Measurements from ENCODE around the gene PIEZO2. TPM values are rescaled to one million over a fixed set of nuclear protein-coding genes. Genes with fewer than 3 reads are reported as not detected.

Gene PIEZO2
- total RNA-seq, 1 experiment from 2014 or later, result 0.11 TPM

GRCh38 chr18:10723496-10723895 lies 425.9 kb downstream of the PIEZO2 start:
- no TSS peak for BruUV-seq (replicated peaks)
- H3K4me3 ChIP-seq (ENCODE audit: low read depth, low read length), result no peak overlapping the region
- no peaks in the 10 kb centered on the region for H3K4me1 Mint-ChIP-seq (ENCODE audit: low read depth, unreplicated experiment)
- no peak for DNase-seq
- no peak overlapping the region for H3K4me3 Mint-ChIP-seq (ENCODE audit: unreplicated experiment)
- H3K27ac Mint-ChIP-seq (ENCODE audit: unreplicated experiment), result no peak overlapping the region
- CTCF ChIA-PET, result no interaction called here
- no peaks in the 10 kb centered on the region for H3K27me3 ChIP-seq (replicated peaks; ENCODE audit: control insufficient read depth, insufficient read depth, low read length)
- H3K4me1 ChIP-seq, result no peaks in the 10 kb centered on the region
- no peaks in the 10 kb centered on the region for H3K9me3 ChIP-seq
- peaks cover 20% of the 10 kb centered on the region for H3K9me3 Mint-ChIP-seq (ENCODE audit: unreplicated experiment)
- no peak for TF ChIP-seq CTCF (IDR thresholded peaks at IDR 0.05; ENCODE audit: insufficient read depth in 1 of 2, low read depth in 1 of 2, low read length in 1 of 2, severe bottlenecking in 1 of 2, unreplicated experiment in 1 of 2)
- no peaks in the 10 kb centered on the region for H3K36me3 Mint-ChIP-seq (ENCODE audit: insufficient read depth, unreplicated experiment)
- POLR2A ChIA-PET, result no interaction called here
- peaks cover 7% of the 10 kb centered on the region for H3K27me3 Mint-ChIP-seq (ENCODE audit: insufficient read depth, unreplicated experiment)
- intact Hi-C loops (cut with micrococcal nuclease; ENCODE audit: unreplicated experiment), result no loop called here
- no peaks in the 10 kb centered on the region for H3K36me3 ChIP-seq (ENCODE audit: control insufficient read depth, insufficient read depth, low read length)

- no TSS peak for BruUV-seq (replicated peaks)
- H3K4me3 ChIP-seq (ENCODE audit: low read depth, low read length), result no peak overlapping the region
- H3K9me3 ChIP-seq, result no peaks in the 10 kb centered on the region
- CTCF ChIA-PET, result no interaction called here
- peaks cover 7% of the 10 kb centered on the region for H3K27me3 Mint-ChIP-seq (ENCODE audit: insufficient read depth, unreplicated experiment)
- H3K4me1 ChIP-seq, result no peaks in the 10 kb centered on the region
- H3K9me3 Mint-ChIP-seq (ENCODE audit: unreplicated experiment), result peaks cover 10% of the 10 kb centered on the region
- POLR2A ChIA-PET, result no interaction called here
- TF ChIP-seq CTCF (IDR thresholded peaks at IDR 0.05; ENCODE audit: insufficient read depth in 1 of 2, low read depth in 1 of 2, low read length in 1 of 2, severe bottlenecking in 1 of 2, unreplicated experiment in 1 of 2), result no peak
- H3K36me3 ChIP-seq (ENCODE audit: control insufficient read depth, insufficient read depth, low read length), result no peaks in the 10 kb centered on the region
- no peak overlapping the region for H3K27ac Mint-ChIP-seq (ENCODE audit: unreplicated experiment)
- intact Hi-C loops (cut with micrococcal nuclease; ENCODE audit: unreplicated experiment), result no loop called here
- DNase-seq, result no peak
- H3K4me1 Mint-ChIP-seq (ENCODE audit: low read depth, unreplicated experiment), result peaks cover 6% of the 10 kb centered on the region
- no peak overlapping the region for H3K4me3 Mint-ChIP-seq (ENCODE audit: unreplicated experiment)
- no peaks in the 10 kb centered on the region for H3K36me3 Mint-ChIP-seq (ENCODE audit: insufficient read depth, unreplicated experiment)
- H3K27me3 ChIP-seq (replicated peaks; ENCODE audit: control insufficient read depth, insufficient read depth, low read length), result no peaks in the 10 kb centered on the region
These were observed 430.6 kb downstream of the PIEZO2 start for GRCh38 chr18:10718809-10719208.

- ChIA-PET CTCF (interaction anchor here (0.8 kb wide), 1 partner anchor 155 kb away, joined by 6 read pairs; no protein-coding TSS in a partner anchor), POLR2A (no interaction called here)
- BruUV-seq (replicated peaks), result no TSS peak
- Mint-ChIP-seq H3K27me3 (ENCODE audit: insufficient read depth, unreplicated experiment) (peaks cover 5% of the 10 kb centered on the region), H3K27ac (ENCODE audit: unreplicated experiment) (no peak overlapping the region), H3K36me3 (ENCODE audit: insufficient read depth, unreplicated experiment) (no peaks in the 10 kb centered on the region), H3K4me1 (ENCODE audit: low read depth, unreplicated experiment) (peaks cover 13% of the 10 kb centered on the region), H3K9me3 (ENCODE audit: unreplicated experiment) (no peaks in the 10 kb centered on the region), H3K4me3 (ENCODE audit: unreplicated experiment) (no peak overlapping the region)
- DNase-seq, result no peak
- Histone ChIP-seq H3K36me3 (ENCODE audit: control insufficient read depth, insufficient read depth, low read length) (no peaks in the 10 kb centered on the region), H3K4me3 (ENCODE audit: low read depth, low read length) (no peak overlapping the region), H3K27me3 (replicated peaks; ENCODE audit: control insufficient read depth, insufficient read depth, low read length) (no peaks in the 10 kb centered on the region), H3K9me3 (no peaks in the 10 kb centered on the region), H3K4me1 (no peaks in the 10 kb centered on the region)
- intact Hi-C loops (cut with micrococcal nuclease; ENCODE audit: unreplicated experiment), result no loop called here
- TF ChIP-seq CTCF (IDR thresholded peaks at IDR 0.05; ENCODE audit: insufficient read depth in 1 of 2, low read depth in 1 of 2, low read length in 1 of 2, severe bottlenecking in 1 of 2, unreplicated experiment in 1 of 2), result no peak
These were observed 433.6 kb downstream of the PIEZO2 start for GRCh38 chr18:10715791-10716190.
